ENCODE results near the gene IFNAR1.

Gene IFNAR1

DNA sequence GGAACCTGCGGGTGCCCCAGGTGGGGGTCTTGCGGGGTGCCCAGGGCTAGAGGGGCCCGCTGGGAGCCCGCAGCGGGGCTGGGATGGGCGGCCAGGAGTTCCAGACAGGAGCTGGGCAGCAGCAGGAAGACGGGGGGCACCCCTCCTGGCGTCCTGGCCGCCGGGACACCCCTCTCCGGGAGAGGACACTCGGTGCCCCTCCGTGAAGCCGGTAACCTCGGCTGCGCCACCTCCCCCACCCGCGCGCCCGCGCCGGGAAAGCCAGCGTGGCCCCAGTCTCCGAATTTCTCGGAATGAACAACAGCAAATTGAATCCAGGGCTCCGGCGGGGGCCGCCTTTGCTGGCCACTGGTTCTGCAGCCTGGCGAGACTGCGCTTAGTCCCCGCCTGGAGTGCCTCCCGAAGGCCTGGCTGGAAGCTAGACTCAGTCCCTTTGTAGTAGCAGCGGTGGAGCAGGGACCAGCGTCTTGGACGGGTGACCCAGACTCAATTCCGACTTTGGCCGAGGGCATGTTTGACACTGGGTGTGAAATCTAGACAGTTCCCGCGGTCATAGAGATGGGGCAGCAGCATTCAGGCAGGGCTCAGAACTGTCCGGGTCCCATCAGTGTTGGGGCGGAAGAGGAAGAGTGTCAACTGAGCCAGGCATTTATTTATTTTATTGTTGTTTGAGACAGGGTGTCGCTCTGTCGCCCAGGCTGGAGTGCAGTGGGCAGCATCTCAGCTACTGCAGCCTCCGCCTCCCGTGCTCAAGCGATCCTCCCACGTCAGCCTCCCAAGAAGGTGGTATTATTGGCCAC, 79.2 kb downstream of the IFNAR1 start:
- no peak for DNase-seq

DNA sequence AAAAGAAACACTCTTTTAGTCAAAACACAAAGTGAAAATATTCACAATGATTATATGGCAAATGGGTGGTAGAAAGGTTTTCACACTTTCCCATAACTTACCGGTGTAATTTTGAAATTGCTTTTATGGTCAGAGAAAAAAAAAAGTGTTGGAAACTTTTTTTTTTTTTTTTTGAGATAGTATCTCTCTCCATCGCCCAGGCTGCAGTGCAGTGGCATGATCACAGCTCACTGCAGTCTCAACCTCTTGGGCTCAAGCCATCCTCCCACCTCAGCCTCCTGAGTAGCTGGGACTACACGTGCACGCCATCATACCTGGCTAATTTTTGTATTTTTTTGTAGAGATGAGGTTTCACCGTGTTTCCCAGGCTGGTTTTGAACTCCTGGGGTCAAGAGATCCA, 81.7 kb downstream of the IFNAR1 start:
- no peak for DNase-seq
